GM12865 (cell line): ENCODE data around the gene DPY19L3.
"Not testable (repeated sequence)": the region's sequence is repeated elsewhere in the genome, so short reads cannot be mapped to it uniquely, and the experiment has no call there.

ENCODE experiments used
- DNase-seq: peaks from one replicate; pipeline ENCODE4 v3.0.0; 2010; ENCODE audit warnings: low read depth
- H3K4me3 ChIP-seq: 2 replicates; pipeline ENCODE4 v1.5.1; 2011; ENCODE audit warnings: mild to moderate bottlenecking, low read depth, low read length, control low read depth
- CTCF ChIP-seq: IDR thresholded peaks from 2 replicates; pipeline ENCODE4 v1.5.1; 2011; ENCODE audit warnings: low read length, control low read depth, low read depth, inconsistent platforms; ENCODE audit not compliant: insufficient read depth; ENCODE audit errors: missing control alignments

Gene DPY19L3

GRCh38 chr19:32421589-32422361, 16.2 kb downstream of the DPY19L3 start:
- H3K4me3 ChIP-seq = no peak overlapping the region
- TF ChIP-seq CTCF = no peak
- peak; percentile 5 for DNase-seq

- no peak for TF ChIP-seq CTCF
- H3K4me3 ChIP-seq = no peak overlapping the region
- DNase-seq = no peak
These were observed 16.9 kb downstream of the DPY19L3 start for GRCh38 chr19:32422435-32422834.

GRCh38 chr19:32423944-32424343, 18.4 kb downstream of the DPY19L3 start:
- not testable (repeated sequence) for DNase-seq, H3K4me3 ChIP-seq

- no peak for TF ChIP-seq CTCF
- DNase-seq = no peak
These were observed 22.0 kb downstream of the DPY19L3 start for GRCh38 chr19:32427536-32427935.

GRCh38 chr19:32436692-32437091, 31.1 kb downstream of the DPY19L3 start:
- no peak for TF ChIP-seq CTCF
- no peak overlapping the region for H3K4me3 ChIP-seq
- DNase-seq = no peak

More at GRCh38 chr19:32427536-32427935, 22.0 kb downstream of the DPY19L3 start:
- no peak overlapping the region for H3K4me3 ChIP-seq

GRCh38 chr19:32437096-32437495, 31.5 kb downstream of the DPY19L3 start:
- no peak for DNase-seq
- no peak for TF ChIP-seq CTCF
- no peak overlapping the region for H3K4me3 ChIP-seq

GRCh38 chr19:32438751-32439150, 33.2 kb downstream of the DPY19L3 start:
- TF ChIP-seq CTCF = no peak
- H3K4me3 ChIP-seq = no peak overlapping the region
- DNase-seq = no peak
